Mesenchymal stem cell (in vitro differentiated cells and primary cell): Measurements from ENCODE around the gene PALD1.
A peak's percentile ranks its signal among the peaks of the same experiment; 100 is the strongest.

ENCODE experiments used
- DNase-seq: peaks from one replicate; pipeline ENCODE4 v3.0.0-alpha.2; 2013
- H2AFZ ChIP-seq: one replicate; pipeline ENCODE4 v1.6.1; 2013; ENCODE audit warnings: low read depth, mild to moderate bottlenecking, control low read depth, inconsistent platforms, low read length, moderate library complexity
- H2AK5ac ChIP-seq: 2 replicates; pipeline ENCODE4 v1.6.1; 2013; ENCODE audit warnings: low read length, moderate library complexity, mild to moderate bottlenecking, inconsistent platforms; ENCODE audit not compliant: severe bottlenecking
- H2BK120ac ChIP-seq: one replicate; pipeline ENCODE4 v1.6.1; 2013; ENCODE audit warnings: low read depth, mild to moderate bottlenecking, inconsistent platforms, low read length, moderate library complexity
- H2BK12ac ChIP-seq, 2 experiments: one replicate each; pipeline ENCODE4 v1.6.1; 2013; ENCODE audit warnings: inconsistent platforms in 2 of 2, low read length in 2 of 2, mild to moderate bottlenecking in 2 of 2, moderate library complexity in 2 of 2, control low read depth in 1 of 2
- H2BK15ac ChIP-seq: one replicate; pipeline ENCODE4 v1.6.1; 2013; ENCODE audit warnings: mild to moderate bottlenecking, low read depth, inconsistent platforms; ENCODE audit not compliant: poor library complexity, severe bottlenecking
- H2BK5ac ChIP-seq: 2 replicates; pipeline ENCODE4 v1.6.1; 2013; ENCODE audit warnings: low read depth, mild to moderate bottlenecking, low read length, control low read depth, inconsistent platforms; ENCODE audit not compliant: poor library complexity, severe bottlenecking
- H3K14ac ChIP-seq, 2 experiments: one replicate each; pipeline ENCODE4 v1.6.1; 2013; ENCODE audit warnings: inconsistent platforms in 2 of 2, low read length in 2 of 2, control low read depth in 1 of 2, mild to moderate bottlenecking in 1 of 2, moderate library complexity in 1 of 2
- H3K18ac ChIP-seq, 2 experiments: one replicate each; pipeline ENCODE4 v1.6.1; 2013; ENCODE audit warnings: inconsistent platforms in 2 of 2, low read length in 2 of 2, control low read depth in 1 of 2, low read depth in 1 of 2, mild to moderate bottlenecking in 1 of 2
- H3K23ac ChIP-seq, 2 experiments: one replicate each; pipeline ENCODE4 v1.6.1; 2013; ENCODE audit warnings: inconsistent platforms in 2 of 2, low read length in 2 of 2, mild to moderate bottlenecking in 2 of 2, moderate library complexity in 2 of 2, control low read depth in 1 of 2
- H3K27ac ChIP-seq: 2 replicates; pipeline ENCODE4 v1.5.1; 2013; ENCODE audit warnings: mild to moderate bottlenecking, moderate library complexity, low read length, control low read depth, inconsistent platforms; ENCODE audit not compliant: poor library complexity, severe bottlenecking
- H3K27me3 ChIP-seq, 2 experiments: 2 replicates each; pipeline versions ENCODE4 v1.6.1 to v1.7.0; 2013; ENCODE audit warnings: low read length in 2 of 2, mild to moderate bottlenecking in 2 of 2, moderate library complexity in 2 of 2, control low read depth in 1 of 2, inconsistent platforms in 1 of 2; ENCODE audit not compliant: control insufficient read depth in 1 of 2, insufficient read depth in 1 of 2
- H3K36me3 ChIP-seq, 2 experiments: 2 replicates each; pipeline versions ENCODE4 v1.6.1 to v1.7.0; 2013; ENCODE audit warnings: low read length in 2 of 2, control low read depth in 1 of 2, inconsistent platforms in 1 of 2, low read depth in 1 of 2, mild to moderate bottlenecking in 1 of 2; ENCODE audit not compliant: insufficient read depth in 2 of 2, control insufficient read depth in 1 of 2
- H3K4ac ChIP-seq, 2 experiments: one replicate each; pipeline ENCODE4 v1.6.1; 2013; ENCODE audit warnings: inconsistent platforms in 2 of 2, low read length in 2 of 2, mild to moderate bottlenecking in 2 of 2, moderate library complexity in 2 of 2, control low read depth in 1 of 2, low read depth in 1 of 2
- H3K4me1 ChIP-seq: 2 replicates; pipeline ENCODE4 v1.6.1; 2013; ENCODE audit warnings: low read depth, low read length, control low read depth; ENCODE audit not compliant: control insufficient read depth, insufficient read depth
- H3K4me2 ChIP-seq: 2 replicates; pipeline ENCODE4 v1.6.1; 2013; ENCODE audit warnings: low read length, mild to moderate bottlenecking, inconsistent platforms; ENCODE audit not compliant: poor library complexity, severe bottlenecking
- H3K4me3 ChIP-seq, 2 experiments: 2 replicates each; pipeline versions ENCODE4 v1.5.1 to v1.7.0; 2013; ENCODE audit warnings: low read length in 2 of 2, mild to moderate bottlenecking in 2 of 2, control low read depth in 1 of 2, low read depth in 1 of 2; ENCODE audit not compliant: insufficient read depth in 1 of 2
- H3K79me1 ChIP-seq: replicated peaks from 2 replicates; pipeline ENCODE4 v1.6.1; 2013; ENCODE audit warnings: mild to moderate bottlenecking, control low read depth, low read length, inconsistent platforms; ENCODE audit not compliant: poor library complexity, severe bottlenecking
- H3K9ac ChIP-seq: 2 replicates; pipeline ENCODE4 v1.7.0; 2013; ENCODE audit warnings: mild to moderate bottlenecking, low read length, moderate library complexity
- H3K9me3 ChIP-seq: 2 replicates; pipeline ENCODE4 v1.7.0; 2013; ENCODE audit warnings: mild to moderate bottlenecking, low read length; ENCODE audit not compliant: control insufficient read depth
- H4K8ac ChIP-seq: one replicate; pipeline ENCODE4 v1.6.1; 2013; ENCODE audit warnings: inconsistent platforms, mild to moderate bottlenecking, low read length, moderate library complexity
- H4K91ac ChIP-seq: one replicate; pipeline ENCODE4 v1.6.1; 2013; ENCODE audit warnings: mild to moderate bottlenecking, low read length, inconsistent platforms
- WGBS: methylation state at CpG from one replicate; pipeline ENCODE4 v1.1.7; 2013; ENCODE audit warnings: mixed read lengths; 5-methylcytosine and 5-hydroxymethylcytosine counted together

Gene PALD1

DNA sequence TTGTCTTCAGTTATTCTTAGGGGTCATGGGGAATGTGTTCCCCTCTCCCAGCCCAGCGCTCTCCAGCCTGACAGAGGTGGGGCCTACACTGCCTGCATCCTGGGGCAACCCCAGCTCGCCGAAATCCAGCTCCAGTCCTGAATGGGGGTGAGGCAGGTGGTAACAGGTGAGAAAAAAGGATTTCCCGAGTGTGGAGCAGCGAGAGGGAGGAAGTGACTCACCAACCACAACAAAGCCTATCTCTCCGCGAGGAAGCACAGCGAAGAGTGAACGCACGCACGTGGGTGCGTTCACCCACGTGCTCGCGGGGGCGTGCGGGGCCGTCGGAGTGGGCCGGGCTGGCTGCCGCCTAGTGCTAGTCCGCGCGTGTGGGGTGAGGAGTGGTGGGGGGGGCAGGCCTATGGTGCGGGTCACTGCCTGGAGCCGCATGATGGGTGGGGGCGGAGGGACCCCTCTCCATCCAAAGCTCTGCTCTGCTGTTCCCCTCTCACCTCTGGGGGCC is 855 bp upstream of the PALD1 start:
- Histone ChIP-seq H4K8ac (no peak overlapping the region), H3K18ac (no peak overlapping the region), H2BK15ac (no peak overlapping the region), H4K91ac (no peak overlapping the region), H3K9me3 (no peaks in the 10 kb centered on the region), H3K4ac (no peak overlapping the region), H3K4me3 (peak overlapping the region in 1 of 2 experiments; percentile 60), H2BK120ac (no peak overlapping the region), H3K9ac (no peak overlapping the region), H3K27ac (no peak overlapping the region), H2AFZ (no peak overlapping the region), H3K23ac (no peak overlapping the region), H3K79me1 (no peaks in the 10 kb centered on the region), H3K36me3 (no peaks in the 10 kb centered on the region), H3K4me2 (peak overlapping the region; percentile 76), H3K14ac (no peak overlapping the region), H2BK5ac (no peak overlapping the region), H3K4me1 (peaks cover 15% of the 10 kb centered on the region), H2BK12ac (no peak overlapping the region), H2AK5ac (no peak overlapping the region), H3K27me3 (peaks cover 42 to 88% of the 10 kb centered on the region in 2 experiments)
- DNase-seq, result no peak
- 12% methylated on average over 19 of the region's 27 CpGs for WGBS

DNA sequence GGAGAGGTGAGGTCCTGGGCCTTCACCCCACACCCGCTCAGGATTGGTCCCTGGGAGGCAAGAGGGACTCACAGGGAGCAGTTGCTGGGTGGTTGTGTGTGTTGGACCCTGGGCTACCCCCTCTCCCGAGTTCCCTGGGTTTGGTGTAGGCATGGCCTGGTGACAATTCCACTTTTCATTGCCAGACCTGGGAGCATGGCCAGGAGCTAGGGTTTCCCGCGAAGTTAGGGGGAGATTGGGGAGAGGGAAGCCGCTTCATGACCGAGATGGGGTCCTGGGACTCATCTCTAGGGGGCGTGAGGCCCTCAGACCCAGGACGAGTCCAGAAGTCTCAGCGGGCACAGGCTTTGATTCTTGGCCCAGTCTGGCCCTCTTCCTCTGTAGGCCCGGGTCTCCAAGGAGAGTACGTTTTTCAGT is 606 bp downstream of the PALD1 start:
- Histone ChIP-seq H3K14ac (no peak overlapping the region), H3K4me3 (peak overlapping the region; percentile 60 to 64), H3K79me1 (no peaks in the 10 kb centered on the region), H3K27me3 (peaks cover 39 to 87% of the 10 kb centered on the region in 2 experiments), H2AFZ (no peak overlapping the region), H2BK12ac (no peak overlapping the region), H4K8ac (no peak overlapping the region), H2BK120ac (no peak overlapping the region), H3K18ac (no peak overlapping the region), H3K4me1 (peaks cover 15% of the 10 kb centered on the region), H2BK5ac (no peak overlapping the region), H2BK15ac (no peak overlapping the region), H3K9me3 (no peaks in the 10 kb centered on the region), H3K4me2 (peak overlapping the region; percentile 76), H4K91ac (no peak overlapping the region), H3K4ac (no peak overlapping the region), H2AK5ac (no peak overlapping the region), H3K23ac (no peak overlapping the region), H3K9ac (no peak overlapping the region), H3K36me3 (no peaks in the 10 kb centered on the region), H3K27ac (no peak overlapping the region)
- no peak for DNase-seq
- 22% methylated on average over 11 of the region's 11 CpGs for WGBS

DNA sequence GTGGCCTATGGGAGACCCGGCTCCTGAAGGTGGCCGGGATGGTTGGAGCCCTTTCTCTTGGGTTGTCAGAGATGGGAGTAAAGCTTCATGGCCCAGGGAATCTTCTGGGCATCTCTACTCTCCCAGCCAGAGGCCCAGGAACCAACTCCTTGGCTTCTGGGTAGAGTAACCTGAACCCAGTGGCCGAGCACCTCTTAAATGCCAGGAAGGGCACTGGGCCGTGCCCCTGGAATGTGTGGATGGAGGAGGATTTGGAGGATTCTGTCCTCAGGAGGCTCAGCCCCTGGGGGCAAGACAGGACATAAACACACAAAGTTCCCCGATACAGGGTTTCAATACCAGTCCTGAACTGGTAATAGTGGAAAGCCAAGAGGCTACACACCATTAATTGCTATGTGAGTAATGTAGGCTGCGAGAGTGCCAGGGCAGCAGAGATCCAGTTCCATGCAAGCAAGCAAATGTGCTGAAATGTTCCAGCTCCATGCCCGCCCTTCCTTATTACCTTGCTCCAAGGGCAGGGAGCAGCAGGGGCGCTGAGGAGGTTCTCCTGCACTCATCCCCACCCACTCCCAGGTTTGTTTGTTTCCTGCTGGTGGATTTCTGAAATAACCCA is 1.2 kb downstream of the PALD1 start:
- H3K9ac ChIP-seq, result no peak overlapping the region
- H3K4me3 ChIP-seq, result no peak overlapping the region
- no peak overlapping the region for H4K91ac ChIP-seq
- H3K4me1 ChIP-seq, result peaks cover 15% of the 10 kb centered on the region
- H3K4ac ChIP-seq, result no peak overlapping the region
- H2BK15ac ChIP-seq, result no peak overlapping the region
- no peak overlapping the region for H3K23ac ChIP-seq
- peaks cover 39 to 83% of the 10 kb centered on the region in 2 experiments for H3K27me3 ChIP-seq
- H3K9me3 ChIP-seq, result no peaks in the 10 kb centered on the region
- H3K4me2 ChIP-seq, result no peak overlapping the region
- no peak overlapping the region for H2BK120ac ChIP-seq
- no peak overlapping the region for H3K27ac ChIP-seq
- H4K8ac ChIP-seq, result no peak overlapping the region
- DNase-seq, result no peak
- no peaks in the 10 kb centered on the region for H3K79me1 ChIP-seq
- H3K18ac ChIP-seq, result no peak overlapping the region
- no peak overlapping the region for H2AK5ac ChIP-seq
- H3K14ac ChIP-seq, result no peak overlapping the region
- WGBS, result 89% methylated on average over 7 of the region's 8 CpGs
- H3K36me3 ChIP-seq, result no peaks in the 10 kb centered on the region
- H2BK5ac ChIP-seq, result no peak overlapping the region
- H2BK12ac ChIP-seq, result no peak overlapping the region
- H2AFZ ChIP-seq, result no peak overlapping the region

DNA sequence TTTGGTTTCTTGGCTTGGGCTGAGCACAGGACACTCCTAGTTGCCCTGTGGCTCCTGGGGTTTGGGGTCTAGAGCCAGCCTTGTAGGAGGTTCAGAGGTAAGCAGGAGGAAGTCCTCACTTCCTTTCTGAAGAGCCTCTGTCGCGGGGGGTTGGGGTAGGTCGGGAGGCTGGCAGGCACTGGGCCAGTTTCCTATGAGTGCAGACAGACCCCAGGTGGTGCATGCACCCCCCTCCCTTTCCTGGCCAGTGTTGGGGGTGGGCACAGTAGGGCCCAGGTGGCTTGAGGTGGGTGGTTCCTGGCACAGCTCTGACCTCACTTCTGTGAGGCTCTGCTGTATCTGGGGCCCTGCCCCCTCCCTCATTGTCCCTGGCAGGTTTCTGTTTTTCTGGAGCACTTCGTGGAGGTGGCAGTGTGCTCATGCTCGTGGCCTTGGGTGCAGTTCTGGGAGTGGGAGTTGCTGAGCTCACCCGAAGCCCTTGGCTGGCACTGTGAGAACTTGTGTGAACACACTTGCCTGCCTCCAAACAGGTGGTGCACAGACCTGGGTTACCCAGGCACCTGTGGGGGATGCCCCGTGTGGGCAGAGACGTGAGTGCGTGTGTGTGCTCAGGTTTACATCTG is 1.8 kb downstream of the PALD1 start:
- H2BK15ac ChIP-seq, result no peak overlapping the region
- no peak overlapping the region for H4K8ac ChIP-seq
- no peak overlapping the region for H2BK5ac ChIP-seq
- no peak overlapping the region for H3K4ac ChIP-seq
- no peaks in the 10 kb centered on the region for H3K36me3 ChIP-seq
- H3K4me3 ChIP-seq, result no peak overlapping the region
- H3K4me1 ChIP-seq, result peaks cover 15% of the 10 kb centered on the region
- no peak overlapping the region for H3K14ac ChIP-seq
- H3K4me2 ChIP-seq, result no peak overlapping the region
- H3K27me3 ChIP-seq, result peaks cover 39 to 77% of the 10 kb centered on the region in 2 experiments
- H3K9me3 ChIP-seq, result no peaks in the 10 kb centered on the region
- no peak overlapping the region for H2BK12ac ChIP-seq
- no peak overlapping the region for H2BK120ac ChIP-seq
- H3K79me1 ChIP-seq, result no peaks in the 10 kb centered on the region
- DNase-seq, result no peak
- H2AK5ac ChIP-seq, result no peak overlapping the region
- 70% methylated on average over 8 of the region's 9 CpGs for WGBS
- H4K91ac ChIP-seq, result no peak overlapping the region
- no peak overlapping the region for H3K27ac ChIP-seq
- no peak overlapping the region for H3K9ac ChIP-seq
- H3K23ac ChIP-seq, result no peak overlapping the region
- H2AFZ ChIP-seq, result no peak overlapping the region
- no peak overlapping the region for H3K18ac ChIP-seq
